K562 (cell line): ENCODE data around the gene USH1G. TPM values are rescaled to one million over a fixed set of nuclear protein-coding genes. Genes with fewer than 3 reads are reported as not detected.
A peak's percentile ranks its signal among the peaks of the same experiment; 100 is the strongest.

Experiments used
- NR1H2 ChIP-seq: sonication (generic); formaldehyde crosslinking; IDR thresholded peaks from 2 replicates; pipeline ENCODE4 v1.4.0; 2020; ENCODE audit warnings: mild to moderate bottlenecking, missing genetic modification reagents
- RAD21 ChIP-seq, 2 experiments: fragments of 250-450 bp in 1 of 2; fragments of 450-650 bp in 1 of 2; sonication (Bioruptor Pico) in 1 of 2; formaldehyde crosslinking in 1 of 2; IDR thresholded peaks in 1 of 2; conservative IDR thresholded peaks in 1 of 2; 2 replicates each; pipeline versions ENCODE4 v1.4.0 to v1.8.0; 2020 to 2022; ENCODE audit warnings: mild to moderate bottlenecking in 2 of 2, moderate library complexity in 1 of 2
- RBFOX2 ChIP-seq: fragments of 200-400 bp; formaldehyde crosslinking; IDR thresholded peaks from 2 replicates; pipeline ENCODE4 v1.6.1; 2017; ENCODE audit warnings: low read depth, mild to moderate bottlenecking, low read length, moderate library complexity
- SAFB ChIP-seq: fragments of 200-400 bp; formaldehyde crosslinking; IDR thresholded peaks from 2 replicates; pipeline ENCODE4 v1.6.1; 2017; ENCODE audit warnings: low read depth, low read length, borderline replicate concordance
- ZNF121 ChIP-seq: sonication (generic); formaldehyde crosslinking; conservative IDR thresholded peaks from 2 replicates; pipeline ENCODE4 v1.8.0; 2022; ENCODE audit warnings: missing genetic modification reagents
- ZNF282 ChIP-seq: sonication (generic); formaldehyde crosslinking; IDR thresholded peaks from 2 replicates; pipeline ENCODE4 v1.8.1; 2023; ENCODE audit warnings: missing genetic modification reagents
- ZNF318 ChIP-seq, 2 experiments: fragments of 450-650 bp; IDR thresholded peaks; 2 replicates each; pipeline ENCODE4 v1.6.1; 2016; ENCODE audit warnings: mild to moderate bottlenecking in 2 of 2, borderline replicate concordance in 1 of 2, low read depth in 1 of 2, moderate library complexity in 1 of 2
- polyA plus RNA-seq, 8 experiments: library from polyadenylated mRNA; depleted of rRNA in 4 of 8; stranded (reverse) in 5 of 8; unstranded in 3 of 8; fragments of >200 nt; fragmentation: Nextera tagmentation in 2 of 8; fragmentation: Illumina TruSeq in 1 of 8; extraction: Ambion mirVana in 2 of 8; extraction: Trizol in 1 of 8; gene quantifications; 2 replicates each; pipeline versions ENCODE4 v1.2.1 to v1.2.3, GENCODE V29; 2011 to 2014; ENCODE audit warnings: inconsistent platforms in 1 of 8, missing spikeins in 1 of 8
- total RNA-seq, 7 experiments: library from RNA; depleted of rRNA in 6 of 7; stranded (reverse); fragments of >200 nt in 6 of 7; fragmentation: Illumina TruSeq in 2 of 7; extraction: Trizol in 2 of 7; gene quantifications; 2 replicates each; pipeline versions ENCODE4 v1.2.1 to v1.2.3, GENCODE V29; 2011 to 2021; ENCODE audit warnings: low replicate concordance in 1 of 7
- TF ChIP-seq, protein P1 (sequence below), 2 experiments: fragments of 450-650 bp in 1 of 2; sonication (generic) in 1 of 2; formaldehyde crosslinking in 1 of 2; IDR thresholded peaks; 2 replicates each; pipeline versions ENCODE4 v1.7.1 to v1.9.0; 2016 to 2022; ENCODE audit warnings: inconsistent platforms in 1 of 2, mild to moderate bottlenecking in 1 of 2, missing genetic modification reagents in 1 of 2

USH1G gene
- total and polyA plus RNA-seq, 9 of the 15 experiments (the other 6 are each of a cell fraction or from before 2014, with no cell fraction given): 0.22 to 1.00 (median 0.64) TPM; not detected in 2

- TF ChIP-seq ZNF318 (IDR thresholded peaks at IDR 0.05; ENCODE audit: borderline replicate concordance in 1 of 2, low read depth in 1 of 2) (no peak), ZNF282 (CRISPR knock-in tag) (0 out of 2 replicates have a peak, but pooled peaks have one; percentile 46), RAD21 (CRISPR knock-in tag; conservative IDR thresholded peaks at IDR 0.05 in 1 of 2, IDR thresholded peaks at IDR 0.05 in 1 of 2) (peak; percentile 76 to 84), RBFOX2 (peak; percentile 50), ZNF121 (CRISPR knock-in tag) (0 out of 2 replicates have a peak, but pooled peaks have one; percentile 1), NR1H2 (peak; percentile 85; the same call in 1 of the 2 replicates), SAFB (peak; percentile 80)
- TF ChIP-seq, protein P1, sequence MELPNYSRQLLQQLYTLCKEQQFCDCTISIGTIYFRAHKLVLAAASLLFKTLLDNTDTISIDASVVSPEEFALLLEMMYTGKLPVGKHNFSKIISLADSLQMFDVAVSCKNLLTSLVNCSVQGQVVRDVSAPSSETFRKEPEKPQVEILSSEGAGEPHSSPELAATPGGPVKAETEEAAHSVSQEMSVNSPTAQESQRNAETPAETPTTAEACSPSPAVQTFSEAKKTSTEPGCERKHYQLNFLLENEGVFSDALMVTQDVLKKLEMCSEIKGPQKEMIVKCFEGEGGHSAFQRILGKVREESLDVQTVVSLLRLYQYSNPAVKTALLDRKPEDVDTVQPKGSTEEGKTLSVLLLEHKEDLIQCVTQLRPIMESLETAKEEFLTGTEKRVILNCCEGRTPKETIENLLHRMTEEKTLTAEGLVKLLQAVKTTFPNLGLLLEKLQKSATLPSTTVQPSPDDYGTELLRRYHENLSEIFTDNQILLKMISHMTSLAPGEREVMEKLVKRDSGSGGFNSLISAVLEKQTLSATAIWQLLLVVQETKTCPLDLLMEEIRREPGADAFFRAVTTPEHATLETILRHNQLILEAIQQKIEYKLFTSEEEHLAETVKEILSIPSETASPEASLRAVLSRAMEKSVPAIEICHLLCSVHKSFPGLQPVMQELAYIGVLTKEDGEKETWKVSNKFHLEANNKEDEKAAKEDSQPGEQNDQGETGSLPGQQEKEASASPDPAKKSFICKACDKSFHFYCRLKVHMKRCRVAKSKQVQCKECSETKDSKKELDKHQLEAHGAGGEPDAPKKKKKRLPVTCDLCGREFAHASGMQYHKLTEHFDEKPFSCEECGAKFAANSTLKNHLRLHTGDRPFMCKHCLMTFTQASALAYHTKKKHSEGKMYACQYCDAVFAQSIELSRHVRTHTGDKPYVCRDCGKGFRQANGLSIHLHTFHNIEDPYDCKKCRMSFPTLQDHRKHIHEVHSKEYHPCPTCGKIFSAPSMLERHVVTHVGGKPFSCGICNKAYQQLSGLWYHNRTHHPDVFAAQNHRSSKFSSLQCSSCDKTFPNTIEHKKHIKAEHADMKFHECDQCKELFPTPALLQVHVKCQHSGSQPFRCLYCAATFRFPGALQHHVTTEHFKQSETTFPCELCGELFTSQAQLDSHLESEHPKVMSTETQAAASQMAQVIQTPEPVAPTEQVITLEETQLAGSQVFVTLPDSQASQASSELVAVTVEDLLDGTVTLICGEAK (IDR thresholded peaks at IDR 0.05): no peak
- TF ChIP-seq, protein P1 (CRISPR knock-in tag; IDR thresholded peaks at IDR 0.05): peak; percentile 30; the same call in 1 of the 2 replicates
Measured at GRCh38 chr17:74923538-74924249, 639 bp upstream of the USH1G start (continued).
